K562 treated with DMSO at 1 percent for 4 hours (cell line): ENCODE data around the gene DPYSL5. TPM values are rescaled to one million over a fixed set of nuclear protein-coding genes. Genes with fewer than 3 reads are reported as not detected.

Experiments
- total RNA-seq: library from RNA; unstranded; fragments of 300-600 nt; gene quantifications from 2 replicates; pipeline ENCODE4 v1.2.3, GENCODE V29; 2022; ENCODE audit not compliant: insufficient read depth

DPYSL5 gene, protein sequence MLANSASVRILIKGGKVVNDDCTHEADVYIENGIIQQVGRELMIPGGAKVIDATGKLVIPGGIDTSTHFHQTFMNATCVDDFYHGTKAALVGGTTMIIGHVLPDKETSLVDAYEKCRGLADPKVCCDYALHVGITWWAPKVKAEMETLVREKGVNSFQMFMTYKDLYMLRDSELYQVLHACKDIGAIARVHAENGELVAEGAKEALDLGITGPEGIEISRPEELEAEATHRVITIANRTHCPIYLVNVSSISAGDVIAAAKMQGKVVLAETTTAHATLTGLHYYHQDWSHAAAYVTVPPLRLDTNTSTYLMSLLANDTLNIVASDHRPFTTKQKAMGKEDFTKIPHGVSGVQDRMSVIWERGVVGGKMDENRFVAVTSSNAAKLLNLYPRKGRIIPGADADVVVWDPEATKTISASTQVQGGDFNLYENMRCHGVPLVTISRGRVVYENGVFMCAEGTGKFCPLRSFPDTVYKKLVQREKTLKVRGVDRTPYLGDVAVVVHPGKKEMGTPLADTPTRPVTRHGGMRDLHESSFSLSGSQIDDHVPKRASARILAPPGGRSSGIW
- total RNA-seq: not detected in 2 replicates

DNA sequence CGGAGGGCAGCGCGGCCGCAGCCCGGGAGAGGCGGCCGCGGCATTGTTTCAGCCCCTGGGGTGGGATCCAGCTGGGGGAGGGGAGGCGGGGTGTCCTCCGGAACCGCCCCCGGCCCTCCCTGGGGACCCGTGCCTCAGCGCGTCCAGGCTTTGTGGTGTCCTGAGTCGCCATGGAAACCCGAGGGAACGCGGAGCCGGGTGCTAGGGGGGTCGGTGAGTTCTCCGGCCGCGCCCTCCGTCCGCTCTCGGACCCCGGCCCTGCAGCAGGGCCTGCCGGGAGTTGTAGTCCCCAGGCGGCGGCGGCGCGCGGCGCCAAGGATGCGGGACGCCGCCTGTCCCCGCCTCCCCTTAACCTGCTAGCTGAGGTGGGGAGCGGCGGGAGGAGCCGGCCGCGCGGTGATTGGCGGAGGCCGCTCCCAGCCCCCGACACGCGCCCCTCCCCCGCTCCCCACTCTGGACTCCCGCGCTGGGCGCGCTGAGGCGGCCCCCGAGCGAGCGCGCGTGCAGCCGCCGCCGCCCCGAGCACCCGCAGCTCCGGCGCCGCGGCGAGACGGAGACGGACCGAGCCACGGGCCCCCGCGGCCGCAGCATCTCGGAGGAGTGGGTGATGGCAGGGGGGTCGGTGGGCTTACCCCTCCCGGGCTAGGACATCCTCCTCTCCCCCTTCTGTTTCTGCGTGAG, at the start of gene DPYSL5:
Gene DPYSL5, plus strand, starts transcription at position 478 of the 681 bp plus-strand sequence. CDS start 50,368 bp downstream, outside the sequence.

DNA sequence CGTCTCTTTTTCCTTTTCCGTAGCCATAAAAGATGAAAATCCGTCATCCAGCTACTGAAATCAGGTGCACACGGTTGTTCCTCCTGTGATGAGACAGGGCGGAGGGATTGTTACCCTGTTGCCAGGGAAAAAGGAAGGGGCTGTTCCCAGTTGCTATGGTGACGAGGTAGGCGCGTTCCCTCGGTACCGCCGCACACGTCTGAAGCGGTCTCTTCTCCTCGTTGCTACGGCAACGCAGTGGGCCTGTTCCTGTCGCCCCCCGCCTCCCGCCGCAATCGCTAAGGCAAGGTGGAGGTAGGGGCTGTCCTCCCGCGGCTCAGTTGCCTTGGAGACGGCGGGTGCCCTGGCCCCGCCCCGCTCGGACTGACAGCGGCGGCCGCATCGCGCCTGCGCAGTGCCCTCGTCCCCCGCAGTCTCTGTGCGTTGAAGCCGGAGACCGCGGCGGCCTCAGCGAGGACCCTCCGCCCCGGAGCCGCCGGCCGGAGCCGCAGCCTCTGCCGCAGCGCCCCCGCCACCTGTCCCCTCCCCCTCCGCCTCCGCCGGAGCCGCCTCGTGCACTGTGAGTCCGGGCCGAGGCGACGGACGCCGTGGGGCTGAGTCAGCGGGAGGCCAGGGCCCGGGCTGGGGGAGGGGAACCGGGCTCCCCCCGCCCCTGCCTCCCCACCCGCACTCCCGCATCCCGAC, 122.5 kb downstream of the DPYSL5 start, which contains the start of gene MAPRE3:
Gene MAPRE3, plus strand, starts transcription at position 394 of the 684 bp plus-strand sequence. CDS start 51,582 bp downstream, outside the sequence.

Other genes starting within 250 kb of the DPYSL5 start
- gene CIB4, start 206.8 kb upstream of the DPYSL5 start, total RNA-seq: not detected in 2 replicates
- gene KCNK3, start 155.4 kb upstream of the DPYSL5 start, total RNA-seq: not detected in 2 replicates
- gene SLC35F6, start 83.8 kb upstream of the DPYSL5 start, total RNA-seq: 9.6 and 9.7 TPM in 2 replicates
- 36.9 and 46.6 TPM in 2 replicates for gene CENPA, start 62.1 kb upstream of the DPYSL5 start, total RNA-seq
- 43.0 and 53.3 TPM in 2 replicates for gene MAPRE3, start 122.5 kb downstream of the DPYSL5 start, total RNA-seq
- gene TMEM214, start 184.8 kb downstream of the DPYSL5 start, total RNA-seq: 99.6 and 101 TPM in 2 replicates
- 45.1 and 50.9 TPM in 2 replicates for gene AGBL5, start 203.5 kb downstream of the DPYSL5 start, total RNA-seq
- 210 and 258 TPM in 2 replicates for gene OST4, start 223.5 kb downstream of the DPYSL5 start, total RNA-seq
- 1.2 and 1.4 TPM in 2 replicates for gene EMILIN1, start 230.5 kb downstream of the DPYSL5 start, total RNA-seq
- gene KHK, start 238.6 kb downstream of the DPYSL5 start, total RNA-seq: 17.1 and 19.4 TPM in 2 replicates